HEK293T (cell line): ENCODE data around the gene UBR3.

Source experiments
- BHLHE40 ChIP-seq: fragments of 450-650 bp; IDR thresholded peaks from 2 replicates; pipeline ENCODE4 v1.6.1; 2016; ENCODE audit warnings: mild to moderate bottlenecking, moderate library complexity, borderline replicate concordance
- NFRKB ChIP-seq: fragments of 450-650 bp; IDR thresholded peaks from 2 replicates; pipeline ENCODE4 v1.6.1; 2016; ENCODE audit warnings: mild to moderate bottlenecking, moderate library complexity
- PKNOX1 ChIP-seq: fragments of 450-650 bp; IDR thresholded peaks from 2 replicates; pipeline ENCODE4 v1.6.1; 2016
- SP1 ChIP-seq: fragments of 450-650 bp; IDR thresholded peaks from 2 replicates; pipeline ENCODE4 v1.6.1; 2017

- TF ChIP-seq BHLHE40 (no peak), NFRKB (no peak), SP1 (no peak), PKNOX1 (no peak)
Observed at GRCh38 chr2:169945515-169945914, 118.3 kb downstream of the UBR3 start.
